GM10847 (cell line): ENCODE data around the gene SKI.

Experiments
- POLR2A ChIP-seq: IDR thresholded peaks from 2 replicates; pipeline ENCODE4 v1.6.1; 2011; ENCODE audit not compliant: insufficient read length; ENCODE audit errors: extremely low read depth

The SKI gene

DNA sequence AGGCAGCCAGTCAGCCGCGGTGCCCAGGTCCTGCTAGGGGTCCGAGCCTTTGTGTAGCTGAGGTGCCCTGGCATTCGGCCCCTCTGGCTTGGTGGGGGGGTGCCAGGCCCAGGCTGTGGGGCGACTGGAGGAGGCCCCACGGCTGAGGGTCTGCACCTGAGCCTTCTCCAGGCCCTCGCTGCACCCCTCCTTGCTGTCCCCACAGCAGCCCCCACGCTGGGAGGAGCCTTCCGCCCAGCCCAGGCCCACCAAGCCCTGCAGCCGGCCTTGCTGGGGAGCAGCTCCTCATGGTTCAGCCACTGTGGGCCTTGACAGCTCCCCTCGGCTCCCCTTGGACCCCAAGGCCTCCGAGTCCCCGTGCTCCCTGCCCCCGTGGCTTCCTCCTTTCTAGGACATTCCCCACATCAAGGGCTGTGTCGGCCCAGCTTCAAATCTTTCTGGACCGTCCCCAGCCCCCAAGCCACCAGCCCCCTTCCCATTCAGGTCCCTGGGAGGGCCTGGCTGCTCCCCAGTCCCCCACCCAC, 95.4 kb downstream of the SKI start:
- TF ChIP-seq POLR2A = no peak

DNA sequence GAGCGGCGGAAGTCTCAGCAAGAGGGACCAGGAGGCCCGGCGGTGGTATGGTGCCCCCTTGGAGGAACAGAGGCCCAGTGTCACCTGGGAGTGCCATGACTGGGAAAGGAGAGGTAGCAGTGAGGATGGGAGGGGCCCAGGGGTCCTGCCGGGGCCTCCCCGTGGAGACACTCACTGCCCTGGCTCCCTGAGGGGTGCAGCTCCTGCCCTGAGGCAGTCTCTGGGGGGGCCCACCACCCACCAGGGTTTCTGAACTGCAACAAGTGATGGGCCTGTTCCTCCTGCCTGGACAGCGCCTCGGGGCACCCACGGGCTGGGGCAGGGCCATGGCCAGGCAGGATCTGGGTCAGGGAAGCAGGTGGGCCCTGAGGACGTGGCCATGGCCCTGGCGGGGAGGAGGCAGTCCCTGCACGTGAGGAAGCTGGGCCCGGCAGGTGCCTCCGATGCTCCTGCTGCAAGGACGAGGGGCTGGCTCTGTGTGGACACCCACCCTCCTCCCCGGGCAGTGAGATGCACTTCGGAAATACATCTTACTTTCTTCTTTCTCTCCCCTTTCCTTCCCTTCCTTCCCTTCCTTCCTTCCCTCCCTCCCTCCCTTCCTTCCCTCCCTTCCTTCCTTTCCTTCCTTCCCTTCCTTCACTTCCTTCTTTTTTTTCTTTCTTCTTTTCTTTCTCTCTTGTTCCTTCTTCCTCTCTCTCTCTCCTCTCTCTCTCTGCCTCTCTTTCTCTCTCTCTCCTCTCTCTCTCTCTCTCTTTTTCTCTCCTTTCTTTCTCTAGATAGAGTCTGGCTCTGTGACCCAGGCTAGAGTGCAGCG, 96.6 kb downstream of the SKI start:
- no peak for TF ChIP-seq POLR2A

DNA sequence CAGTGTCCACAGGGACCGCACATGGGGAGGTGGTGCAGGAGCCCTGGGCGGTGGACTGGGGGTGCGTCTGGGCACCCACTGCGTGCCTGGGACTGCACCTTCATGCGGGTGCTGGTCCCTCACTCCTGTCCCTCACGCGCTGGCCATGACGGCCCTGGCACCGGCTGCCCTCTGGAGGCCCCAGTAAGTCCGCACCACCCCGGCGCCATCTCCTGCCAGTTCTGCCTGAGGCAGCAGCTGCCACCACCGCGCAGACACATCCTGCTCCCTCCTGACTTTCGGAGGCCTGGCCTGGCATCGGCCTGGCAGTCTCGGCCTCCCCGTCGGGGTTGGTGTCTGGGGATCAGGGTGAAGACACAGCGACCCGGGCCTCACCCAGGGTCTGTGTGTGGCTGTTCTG, 98.4 kb downstream of the SKI start:
- no peak for TF ChIP-seq POLR2A

- TF ChIP-seq POLR2A = no peak
These were observed 99.7 kb downstream of the SKI start for GRCh38 chr1:2327841-2328240.

GRCh38 chr1:2328676-2329455, 100.7 kb downstream of the SKI start:
- no peak for TF ChIP-seq POLR2A

GRCh38 chr1:2330035-2330434, 101.9 kb downstream of the SKI start:
- TF ChIP-seq POLR2A = no peak

GRCh38 chr1:2330519-2331199, 102.5 kb downstream of the SKI start:
- TF ChIP-seq POLR2A = no peak

GRCh38 chr1:2331200-2331544, 103.1 kb downstream of the SKI start:
- TF ChIP-seq POLR2A = no peak

GRCh38 chr1:2334366-2334765, 106.2 kb downstream of the SKI start:
- TF ChIP-seq POLR2A = no peak

DNA sequence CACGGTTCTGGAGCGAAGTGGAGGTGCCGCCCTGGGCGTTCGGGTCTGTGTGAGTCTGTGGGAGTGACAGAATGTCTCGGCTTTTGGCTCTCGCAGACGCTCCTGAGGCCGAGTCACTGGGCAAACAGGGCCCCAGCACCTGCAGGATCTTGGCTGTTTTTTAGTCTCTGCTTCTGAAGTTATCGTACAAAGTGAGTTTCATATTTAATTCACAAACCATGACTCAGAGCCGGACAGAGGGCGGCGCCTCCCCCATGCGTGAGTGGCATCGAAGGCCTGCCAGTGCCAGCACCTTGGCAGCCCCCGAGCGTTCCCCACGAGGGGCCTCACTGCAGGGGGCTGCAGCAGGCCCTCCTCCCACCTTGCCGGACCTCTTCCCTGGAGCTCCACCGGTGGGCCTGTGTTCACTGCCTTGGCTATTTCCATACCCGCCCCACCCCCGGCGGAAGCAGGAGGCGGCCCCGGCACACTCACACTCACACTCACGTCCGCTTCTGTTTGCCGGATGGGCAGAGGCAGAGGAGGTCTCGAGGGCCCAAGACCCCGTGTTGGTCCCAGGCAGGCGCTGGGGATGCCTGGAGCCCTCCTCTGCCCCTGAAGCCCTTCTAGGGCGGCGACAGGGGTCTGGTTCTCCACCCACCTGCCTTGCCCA, 106.9 kb downstream of the SKI start:
- no peak for TF ChIP-seq POLR2A

DNA sequence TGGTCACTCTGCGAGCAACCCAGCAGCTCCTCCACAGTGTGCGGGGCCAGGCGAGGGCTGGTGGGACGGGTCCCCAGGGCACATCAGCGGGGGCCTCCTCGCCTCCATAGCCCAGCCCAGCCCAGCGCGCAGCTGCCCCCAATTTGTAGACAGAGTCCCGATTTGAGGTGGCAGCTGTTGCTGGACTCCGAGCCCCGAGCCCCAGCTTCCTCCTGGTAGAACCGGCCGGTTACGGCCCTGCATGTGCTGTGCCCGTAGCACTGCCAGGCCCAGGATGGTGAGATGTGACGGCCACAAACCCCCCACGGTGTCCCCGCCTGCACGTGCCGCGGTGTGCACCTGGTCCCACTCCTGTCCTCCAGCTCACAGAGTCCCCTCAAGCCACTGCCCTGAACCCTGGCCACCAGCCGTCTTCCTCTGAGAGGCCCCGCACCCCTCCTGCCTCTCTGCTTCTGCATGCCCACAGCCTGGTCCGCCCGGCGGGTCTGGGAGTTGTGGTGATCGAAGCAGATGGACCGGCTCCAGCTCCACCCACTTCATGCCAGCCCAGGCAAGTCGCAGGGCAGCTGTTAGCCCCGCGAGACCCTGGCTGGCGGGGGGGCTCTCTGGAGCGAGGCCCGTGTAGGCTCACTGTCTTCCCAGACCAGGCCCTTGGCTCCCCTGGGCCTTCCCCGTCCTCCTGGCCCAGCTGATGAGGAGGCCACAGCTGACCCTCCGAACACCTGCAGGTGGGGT, 107.8 kb downstream of the SKI start:
- no peak for TF ChIP-seq POLR2A

GRCh38 chr1:2336499-2336898, 108.4 kb downstream of the SKI start:
- no peak for TF ChIP-seq POLR2A

DNA sequence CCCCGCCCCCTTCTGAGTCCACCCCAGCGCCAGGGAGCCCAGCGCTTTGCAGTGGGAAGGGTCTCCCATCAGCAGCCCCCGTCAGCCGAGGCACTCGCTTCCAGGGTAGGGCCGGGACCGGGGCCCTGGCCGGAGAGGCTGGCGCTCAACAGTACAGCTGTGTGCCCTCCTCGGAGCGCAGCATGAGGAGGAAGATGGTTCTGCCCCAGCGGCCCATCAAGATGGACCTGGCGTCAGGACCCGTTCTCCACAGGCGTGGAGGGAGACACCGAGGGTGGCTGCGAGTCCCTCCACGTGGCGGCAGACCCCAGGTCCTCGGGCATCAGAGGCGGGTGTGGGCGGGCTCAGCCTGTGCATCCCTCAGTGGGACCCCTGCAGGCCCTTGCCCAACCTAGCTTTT, 109.0 kb downstream of the SKI start:
- no peak for TF ChIP-seq POLR2A

DNA sequence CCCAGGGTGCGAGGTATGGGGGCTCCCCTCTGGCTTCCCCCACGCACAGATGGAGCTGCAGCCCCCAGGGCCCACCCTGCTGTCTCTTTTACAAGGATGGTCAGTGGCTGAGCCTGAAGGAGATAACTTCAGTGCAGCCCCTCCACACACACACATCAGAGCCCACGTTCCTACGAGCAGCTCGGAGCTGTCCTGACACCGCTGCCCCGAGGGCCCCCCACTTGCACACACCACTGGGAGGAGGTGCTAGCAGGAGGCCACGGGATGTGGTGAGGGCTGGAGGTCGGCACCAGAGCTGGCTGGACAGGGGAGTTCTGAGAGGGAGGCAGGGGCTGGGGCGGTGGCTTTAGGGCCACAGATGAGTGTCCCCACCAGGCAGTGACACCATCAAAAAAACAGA, 109.4 kb downstream of the SKI start:
- TF ChIP-seq POLR2A = no peak
